ENCODE results near the gene IGF2BP2.
A peak's percentile ranks its signal among the peaks of the same experiment; 100 is the strongest.

Gene IGF2BP2

DNA sequence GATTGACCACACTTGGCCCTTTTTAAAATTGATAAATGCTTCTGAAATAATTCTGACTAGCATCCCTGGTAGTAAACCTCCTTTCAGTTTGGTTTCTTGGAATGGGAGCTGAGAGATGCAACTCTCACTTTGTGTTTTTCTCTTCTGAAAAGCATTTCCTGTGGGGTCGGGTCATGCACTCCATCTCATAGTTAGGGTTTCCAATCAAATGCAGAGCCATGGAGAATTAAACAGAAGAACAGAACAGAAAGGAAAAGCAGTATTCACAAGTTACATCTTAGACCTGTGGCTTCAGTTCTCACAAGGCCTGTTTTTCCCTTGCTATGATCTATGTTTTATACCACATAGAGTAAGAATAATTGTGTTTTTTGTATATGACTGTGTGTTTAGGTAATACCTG lies 199.1 kb downstream of the IGF2BP2 start:
- no peak for DNase-seq (ENCODE audit: low spot score)
- in situ Hi-C loops (cut with MboI; ENCODE audit: low pct_unique_long_range_greater_than_20kb, low sequenced_read_pairs, unreplicated experiment), result no loop called here
- TF ChIP-seq, protein P1, sequence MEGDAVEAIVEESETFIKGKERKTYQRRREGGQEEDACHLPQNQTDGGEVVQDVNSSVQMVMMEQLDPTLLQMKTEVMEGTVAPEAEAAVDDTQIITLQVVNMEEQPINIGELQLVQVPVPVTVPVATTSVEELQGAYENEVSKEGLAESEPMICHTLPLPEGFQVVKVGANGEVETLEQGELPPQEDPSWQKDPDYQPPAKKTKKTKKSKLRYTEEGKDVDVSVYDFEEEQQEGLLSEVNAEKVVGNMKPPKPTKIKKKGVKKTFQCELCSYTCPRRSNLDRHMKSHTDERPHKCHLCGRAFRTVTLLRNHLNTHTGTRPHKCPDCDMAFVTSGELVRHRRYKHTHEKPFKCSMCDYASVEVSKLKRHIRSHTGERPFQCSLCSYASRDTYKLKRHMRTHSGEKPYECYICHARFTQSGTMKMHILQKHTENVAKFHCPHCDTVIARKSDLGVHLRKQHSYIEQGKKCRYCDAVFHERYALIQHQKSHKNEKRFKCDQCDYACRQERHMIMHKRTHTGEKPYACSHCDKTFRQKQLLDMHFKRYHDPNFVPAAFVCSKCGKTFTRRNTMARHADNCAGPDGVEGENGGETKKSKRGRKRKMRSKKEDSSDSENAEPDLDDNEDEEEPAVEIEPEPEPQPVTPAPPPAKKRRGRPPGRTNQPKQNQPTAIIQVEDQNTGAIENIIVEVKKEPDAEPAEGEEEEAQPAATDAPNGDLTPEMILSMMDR (IDR thresholded peaks at IDR 0.05; ENCODE audit: extremely low read depth, insufficient read depth, missing control alignments), result no peak

DNA sequence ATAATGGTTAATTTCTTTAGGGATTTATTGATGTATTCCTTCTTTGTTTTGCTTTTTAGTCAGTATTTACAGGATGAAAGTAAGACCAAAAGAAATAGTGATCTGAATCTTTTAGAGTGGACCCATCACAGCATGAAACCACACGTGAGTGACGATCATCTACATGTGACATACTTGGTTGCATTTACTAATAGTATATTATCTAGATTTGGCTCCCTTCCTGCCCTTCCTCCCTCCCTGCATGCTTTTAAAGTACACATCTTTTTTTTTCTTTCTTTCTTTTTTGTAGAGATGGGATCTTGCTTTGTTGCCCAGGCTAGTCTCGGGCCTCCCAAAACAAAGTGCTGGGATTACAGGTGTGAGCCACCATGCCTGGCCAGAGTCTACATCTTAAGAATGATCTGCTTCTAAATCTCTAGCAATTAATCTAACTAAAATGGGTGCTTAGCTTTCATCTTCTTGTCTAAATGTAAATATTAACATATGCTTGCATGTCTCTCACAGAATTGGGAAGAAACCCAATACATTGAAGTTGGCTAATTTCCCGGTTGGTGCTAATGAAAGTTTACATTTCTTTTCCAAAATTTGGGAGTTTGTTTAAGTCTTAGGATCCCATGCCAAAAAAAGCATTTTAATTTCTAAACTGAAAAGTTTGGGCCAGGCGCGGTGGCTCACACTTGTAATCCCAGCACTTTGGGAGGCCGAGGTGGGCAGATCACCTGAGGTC lies 200.7 kb downstream of the IGF2BP2 start:
- TF ChIP-seq, protein P1 (IDR thresholded peaks at IDR 0.05; ENCODE audit: extremely low read depth, insufficient read depth, missing control alignments), result no peak
- no peak for DNase-seq (ENCODE audit: low spot score)
- in situ Hi-C loops (cut with MboI; ENCODE audit: low pct_unique_long_range_greater_than_20kb, low sequenced_read_pairs, unreplicated experiment), result no loop called here

DNA sequence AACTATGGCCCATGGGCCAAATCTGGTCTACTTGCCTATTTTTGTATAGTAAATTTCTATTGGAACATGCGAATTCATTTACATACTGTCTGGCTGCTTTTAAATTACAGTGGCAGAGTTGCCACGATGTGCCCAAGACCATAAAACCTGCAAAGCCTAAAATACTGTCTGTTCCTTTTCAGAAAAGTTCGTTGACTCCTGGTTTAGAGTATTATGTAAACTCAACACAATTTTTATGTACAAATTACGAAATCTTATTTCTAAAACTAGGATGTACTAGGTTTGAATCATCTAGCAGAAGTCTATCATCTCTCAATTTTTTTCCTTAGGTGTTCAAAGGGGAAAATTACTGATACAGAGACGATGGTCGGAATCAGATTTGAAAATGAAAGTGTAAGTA lies 211.8 kb downstream of the IGF2BP2 start:
- no peak for DNase-seq (ENCODE audit: low spot score)
- in situ Hi-C loops (cut with MboI; ENCODE audit: low pct_unique_long_range_greater_than_20kb, low sequenced_read_pairs, unreplicated experiment), result no loop called here

DNA sequence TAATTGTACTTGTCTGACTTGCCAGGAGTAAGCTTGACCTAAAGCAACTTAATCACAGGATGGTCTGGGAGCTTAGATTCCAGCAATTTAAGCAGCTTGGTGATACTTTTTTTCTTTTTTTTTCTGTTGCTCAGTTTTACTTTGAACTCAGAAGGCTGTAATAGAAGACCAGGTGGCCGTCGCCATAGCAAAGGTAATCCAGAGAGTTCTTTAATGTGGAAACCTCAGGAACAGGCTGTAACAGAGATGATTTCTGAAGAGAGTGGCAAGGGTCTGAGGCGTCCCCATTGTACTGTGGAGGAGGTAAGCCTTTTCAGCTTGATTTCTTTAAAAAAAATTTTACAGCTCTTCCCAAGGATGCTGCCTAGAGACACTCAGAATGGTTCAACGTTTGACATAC lies 218.6 kb downstream of the IGF2BP2 start:
- DNase-seq (ENCODE audit: low spot score), result no peak
- in situ Hi-C loops (cut with MboI; ENCODE audit: low pct_unique_long_range_greater_than_20kb, low sequenced_read_pairs, unreplicated experiment), result no loop called here

More for the DNA sequence above, 211.8 kb downstream of the IGF2BP2 start:
- TF ChIP-seq, protein P1 (IDR thresholded peaks at IDR 0.05; ENCODE audit: extremely low read depth, insufficient read depth, missing control alignments), result no peak

DNA sequence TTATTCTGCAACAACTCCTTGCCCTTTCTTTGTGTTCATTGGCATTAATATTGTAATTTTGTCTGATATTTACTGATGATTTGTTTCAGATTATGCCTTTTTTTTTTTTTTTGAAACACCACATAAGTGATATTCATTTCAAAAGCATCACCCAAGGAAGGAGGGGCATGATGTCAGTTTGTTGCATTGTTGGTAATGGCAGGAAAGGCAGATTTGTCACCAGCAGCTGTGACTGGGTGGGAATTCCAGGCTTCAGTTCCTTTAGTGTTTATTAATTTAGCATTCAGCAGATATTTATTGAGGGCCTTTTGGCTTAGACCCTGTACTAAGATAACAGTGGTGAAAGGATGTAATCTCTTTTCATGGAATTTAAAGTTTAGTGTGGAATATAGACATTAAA lies 219.3 kb downstream of the IGF2BP2 start:
- in situ Hi-C loops (cut with MboI; ENCODE audit: low pct_unique_long_range_greater_than_20kb, low sequenced_read_pairs, unreplicated experiment), result no loop called here
- TF ChIP-seq, protein P1 (IDR thresholded peaks at IDR 0.05; ENCODE audit: extremely low read depth, insufficient read depth, missing control alignments), result no peak
- no peak for DNase-seq (ENCODE audit: low spot score)

More for the DNA sequence above, 218.6 kb downstream of the IGF2BP2 start:
- TF ChIP-seq, protein P1 (IDR thresholded peaks at IDR 0.05; ENCODE audit: extremely low read depth, insufficient read depth, missing control alignments), result no peak

DNA sequence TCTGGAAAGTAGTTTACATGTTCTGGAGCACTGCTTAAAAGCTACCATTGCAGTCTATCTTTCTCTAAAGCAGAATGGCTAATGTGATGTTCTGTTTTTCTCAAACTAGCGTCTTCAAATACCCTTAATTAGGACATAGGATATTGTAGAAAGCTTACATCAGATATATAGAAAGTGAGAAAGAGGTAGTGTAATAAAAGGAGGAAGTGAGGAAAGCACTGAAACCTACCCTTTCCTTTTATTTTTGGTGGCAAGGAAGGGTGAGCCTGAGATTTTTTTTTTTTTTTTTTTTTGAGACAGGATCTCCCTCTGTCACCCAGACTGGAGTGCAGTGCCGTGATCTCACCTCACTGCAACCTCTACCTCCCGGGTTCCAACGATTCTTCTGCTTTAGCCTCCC lies 229.3 kb downstream of the IGF2BP2 start:
- in situ Hi-C loops (cut with MboI; ENCODE audit: low pct_unique_long_range_greater_than_20kb, low sequenced_read_pairs, unreplicated experiment), result no loop called here

More for the DNA sequence above, 229.3 kb downstream of the IGF2BP2 start:
- DNase-seq (ENCODE audit: low spot score), result peak; percentile 39
- TF ChIP-seq, protein P1 (IDR thresholded peaks at IDR 0.05; ENCODE audit: extremely low read depth, insufficient read depth, missing control alignments), result no peak

All from GM13977 (cell line).